ENCODE measurements around the gene PDE11A. TPM values are rescaled to one million over a fixed set of nuclear protein-coding genes. Genes with fewer than 3 reads are reported as not detected.

The PDE11A gene
- total and polyA plus RNA-seq, 2 of the 13 experiments (the other 11 are each of a cell fraction or from before 2014, with no cell fraction given), result 1.2 to 1.7 TPM

DNA sequence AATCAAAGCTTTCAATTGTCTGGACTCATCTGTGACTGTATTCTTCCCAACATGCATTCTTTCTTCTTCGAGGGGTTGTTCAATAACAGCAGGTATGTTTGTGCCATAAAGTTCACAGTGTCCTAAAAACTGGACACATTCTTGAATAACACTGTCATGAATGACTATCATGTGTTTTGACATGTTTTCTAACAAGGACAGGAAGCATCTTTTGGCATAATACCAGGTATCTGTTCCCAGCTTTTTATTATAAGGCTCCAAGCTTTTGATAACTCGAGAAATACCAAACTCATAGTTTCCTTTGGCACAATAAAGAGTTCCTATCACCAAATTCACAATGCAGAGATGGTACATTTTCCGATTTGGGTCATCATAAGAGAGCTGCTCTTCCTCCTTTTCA, 455.8 kb downstream of the PDE11A start:
- no peaks in the 10 kb centered on the region for H3K36me3 ChIP-seq (replicated peaks in 1 of 2; ENCODE audit: control insufficient read depth in 1 of 2, insufficient read depth in 2 of 2, low read length in 2 of 2)
- in situ Hi-C loops (cut with HindIII; ENCODE audit: extremely low pct_ligation_motif_present, low pct_unique_long_range_greater_than_20kb), result no loop called here
- no peak overlapping the region for H3K9ac ChIP-seq (ENCODE audit: insufficient read depth, low read depth, low read length)
- FAIRE-seq (no peak), DNase-seq (ENCODE audit: low spot score) (no peak), ATAC-seq (no peak)
- POLR2A ChIA-PET, result no interaction called here
- CTCF ChIA-PET (ENCODE audit: low intra/inter-chr PET ratio, low total read pairs), result no interaction called here
- 46% methylated on average over 3 of the region's 3 CpGs for WGBS (ENCODE audit: low lambda C conversion rate)
- no peak overlapping the region for H2AFZ ChIP-seq (ENCODE audit: low read length)
- no TSS peak for BruUV-seq (replicated peaks)
- intact Hi-C loops (cut with micrococcal nuclease; ENCODE audit: unreplicated experiment), result no loop called here
- H3K4me1 ChIP-seq (ENCODE audit: insufficient read depth, low read length), result peaks cover 26% of the 10 kb centered on the region
- H3K4me2 ChIP-seq (ENCODE audit: low read depth, low read length), result no peak overlapping the region
- no peaks in the 10 kb centered on the region for H3K9me3 ChIP-seq (ENCODE audit: low read length)
- no peak overlapping the region for H3K4me3 ChIP-seq (replicated peaks in 1 of 3; ENCODE audit: insufficient read depth in 1 of 3, low read depth in 2 of 3, low read length in 3 of 3)
- TF ChIP-seq TAF15 (IDR thresholded peaks at IDR 0.05; ENCODE audit: low read depth, low read length, poor library complexity, severe bottlenecking), result no peak
- TF ChIP-seq, protein P1, sequence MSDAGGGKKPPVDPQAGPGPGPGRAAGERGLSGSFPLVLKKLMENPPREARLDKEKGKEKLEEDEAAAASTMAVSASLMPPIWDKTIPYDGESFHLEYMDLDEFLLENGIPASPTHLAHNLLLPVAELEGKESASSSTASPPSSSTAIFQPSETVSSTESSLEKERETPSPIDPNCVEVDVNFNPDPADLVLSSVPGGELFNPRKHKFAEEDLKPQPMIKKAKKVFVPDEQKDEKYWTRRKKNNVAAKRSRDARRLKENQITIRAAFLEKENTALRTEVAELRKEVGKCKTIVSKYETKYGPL (CRISPR knock-in tag; IDR thresholded peaks at IDR 0.05), result no peak
- TF ChIP-seq ZNF562 (CRISPR knock-in tag; IDR thresholded peaks at IDR 0.05; ENCODE audit: borderline replicate concordance), result no peak
- no peak for TF ChIP-seq MXD4 (CRISPR knock-in tag; IDR thresholded peaks at IDR 0.05)
- TF ChIP-seq TCF7L2 (IDR thresholded peaks at IDR 0.05; ENCODE audit: low read depth, low read length), result no peak
- TF ChIP-seq POLR2AphosphoS2 (IDR thresholded peaks at IDR 0.05; ENCODE audit: low read depth, low read length), result no peak
- TF ChIP-seq TSC22D2 (CRISPR knock-in tag; IDR thresholded peaks at IDR 0.05; ENCODE audit: borderline replicate concordance), result no peak
- no peak for TF ChIP-seq SIN3A (IDR thresholded peaks at IDR 0.05; ENCODE audit: borderline replicate concordance, low read depth, low read length)
- no peak for TF ChIP-seq ZNF660 (CRISPR knock-in tag; IDR thresholded peaks at IDR 0.05; ENCODE audit: borderline replicate concordance, low read depth)
- TF ChIP-seq SNRNP70 (IDR thresholded peaks at IDR 0.05; ENCODE audit: low read depth, low read length), result no peak
- no peak for TF ChIP-seq ZNF138 (CRISPR knock-in tag; IDR thresholded peaks at IDR 0.05; ENCODE audit: low read depth)
- TF ChIP-seq, protein P2, sequence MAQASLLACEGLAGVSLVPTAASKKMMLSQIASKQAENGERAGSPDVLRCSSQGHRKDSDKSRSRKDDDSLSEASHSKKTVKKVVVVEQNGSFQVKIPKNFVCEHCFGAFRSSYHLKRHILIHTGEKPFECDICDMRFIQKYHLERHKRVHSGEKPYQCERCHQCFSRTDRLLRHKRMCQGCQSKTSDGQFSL (CRISPR knock-in tag; IDR thresholded peaks at IDR 0.05), result no peak
- TF ChIP-seq ZNF230 (CRISPR knock-in tag; IDR thresholded peaks at IDR 0.05), result no peak
- no peak for TF ChIP-seq POGZ (CRISPR knock-in tag; IDR thresholded peaks at IDR 0.05)
- TF ChIP-seq SP4 (CRISPR knock-in tag; IDR thresholded peaks at IDR 0.05), result no peak
- TF ChIP-seq ZFP37 (CRISPR knock-in tag; IDR thresholded peaks at IDR 0.05; ENCODE audit: borderline replicate concordance), result no peak
- TF ChIP-seq NCOA1 (CRISPR knock-in tag; IDR thresholded peaks at IDR 0.05), result no peak
- TF ChIP-seq, protein P3, sequence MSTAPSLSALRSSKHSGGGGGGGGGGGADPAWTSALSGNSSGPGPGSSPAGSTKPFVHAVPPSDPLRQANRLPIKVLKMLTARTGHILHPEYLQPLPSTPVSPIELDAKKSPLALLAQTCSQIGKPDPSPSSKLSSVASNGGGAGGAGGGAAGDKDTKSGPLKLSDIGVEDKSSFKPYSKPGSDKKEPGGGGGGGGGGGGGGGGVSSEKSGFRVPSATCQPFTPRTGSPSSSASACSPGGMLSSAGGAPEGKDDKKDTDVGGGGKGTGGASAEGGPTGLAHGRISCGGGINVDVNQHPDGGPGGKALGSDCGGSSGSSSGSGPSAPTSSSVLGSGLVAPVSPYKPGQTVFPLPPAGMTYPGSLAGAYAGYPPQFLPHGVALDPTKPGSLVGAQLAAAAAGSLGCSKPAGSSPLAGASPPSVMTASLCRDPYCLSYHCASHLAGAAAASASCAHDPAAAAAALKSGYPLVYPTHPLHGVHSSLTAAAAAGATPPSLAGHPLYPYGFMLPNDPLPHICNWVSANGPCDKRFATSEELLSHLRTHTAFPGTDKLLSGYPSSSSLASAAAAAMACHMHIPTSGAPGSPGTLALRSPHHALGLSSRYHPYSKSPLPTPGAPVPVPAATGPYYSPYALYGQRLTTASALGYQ (CRISPR knock-in tag; IDR thresholded peaks at IDR 0.05), result no peak
- no peak for TF ChIP-seq NONO (IDR thresholded peaks at IDR 0.05)
- TF ChIP-seq NONO (CRISPR knock-in tag; conservative IDR thresholded peaks at IDR 0.05), result no peak
- TF ChIP-seq, protein P4, sequence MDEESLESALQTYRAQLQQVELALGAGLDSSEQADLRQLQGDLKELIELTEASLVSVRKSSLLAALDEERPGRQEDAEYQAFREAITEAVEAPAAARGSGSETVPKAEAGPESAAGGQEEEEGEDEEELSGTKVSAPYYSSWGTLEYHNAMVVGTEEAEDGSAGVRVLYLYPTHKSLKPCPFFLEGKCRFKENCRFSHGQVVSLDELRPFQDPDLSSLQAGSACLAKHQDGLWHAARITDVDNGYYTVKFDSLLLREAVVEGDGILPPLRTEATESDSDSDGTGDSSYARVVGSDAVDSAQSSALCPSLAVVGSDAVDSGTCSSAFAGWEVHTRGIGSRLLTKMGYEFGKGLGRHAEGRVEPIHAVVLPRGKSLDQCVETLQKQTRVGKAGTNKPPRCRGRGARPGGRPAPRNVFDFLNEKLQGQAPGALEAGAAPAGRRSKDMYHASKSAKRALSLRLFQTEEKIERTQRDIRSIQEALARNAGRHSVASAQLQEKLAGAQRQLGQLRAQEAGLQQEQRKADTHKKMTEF (CRISPR knock-in tag; IDR thresholded peaks at IDR 0.05), result no peak
- H3K27ac ChIP-seq (ENCODE audit: extremely low read length, insufficient read depth, low read length), result no peak overlapping the region
- H3K79me2 ChIP-seq (ENCODE audit: insufficient read depth, low read length), result no peaks in the 10 kb centered on the region
- no peaks in the 10 kb centered on the region; a peak in 1 of 5 replicates for H3K27me3 ChIP-seq (ENCODE audit: control insufficient read depth in 1 of 2, insufficient read depth in 2 of 2, low read length in 2 of 2)
- H4K20me1 ChIP-seq (ENCODE audit: insufficient read depth, low read length), result no peaks in the 10 kb centered on the region
